SU-DHL-6 (cell line): ENCODE measurements around the gene DENND2A.

Experiments
- EZH2phosphoT487 ChIP-seq: fragments of 200-600 bp; sonication (generic), shearing (Covaris generic); conservative IDR thresholded peaks from 2 replicates; pipeline ENCODE4 v1.6.1; 2018; ENCODE audit warnings: mild to moderate bottlenecking, antibody characterized with exemption, low read length, moderate library complexity, mixed read lengths
- TF ChIP-seq, protein P1 (sequence below): fragments of 200-600 bp; sonication (generic); IDR thresholded peaks from one replicate; pipeline ENCODE4 v1.5.1; 2017; ENCODE audit warnings: antibody characterized with exemption, mild to moderate bottlenecking, low read length, moderate library complexity; ENCODE audit not compliant: insufficient read depth, poor library complexity, severe bottlenecking

DNA sequence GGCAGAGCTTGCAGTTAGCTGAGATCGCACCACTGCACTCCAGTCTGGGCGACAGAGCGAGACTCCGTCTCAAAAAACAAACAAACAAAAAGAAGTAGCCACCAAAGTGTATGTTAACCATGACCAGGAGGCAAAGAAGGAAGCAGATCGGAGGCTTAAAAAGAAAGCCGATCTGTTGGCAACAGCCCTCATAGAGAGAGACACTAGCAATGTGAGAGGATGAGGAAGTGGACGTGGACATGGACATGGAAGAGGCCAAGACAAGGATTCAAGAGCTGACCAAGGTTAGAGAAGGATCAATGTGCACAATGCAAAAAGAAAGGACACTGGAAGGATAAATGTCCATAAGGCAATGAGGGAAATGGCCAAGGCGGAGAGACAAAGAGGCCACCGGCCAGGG lies 17.3 kb upstream of the DENND2A start:
- TF ChIP-seq, protein P1, sequence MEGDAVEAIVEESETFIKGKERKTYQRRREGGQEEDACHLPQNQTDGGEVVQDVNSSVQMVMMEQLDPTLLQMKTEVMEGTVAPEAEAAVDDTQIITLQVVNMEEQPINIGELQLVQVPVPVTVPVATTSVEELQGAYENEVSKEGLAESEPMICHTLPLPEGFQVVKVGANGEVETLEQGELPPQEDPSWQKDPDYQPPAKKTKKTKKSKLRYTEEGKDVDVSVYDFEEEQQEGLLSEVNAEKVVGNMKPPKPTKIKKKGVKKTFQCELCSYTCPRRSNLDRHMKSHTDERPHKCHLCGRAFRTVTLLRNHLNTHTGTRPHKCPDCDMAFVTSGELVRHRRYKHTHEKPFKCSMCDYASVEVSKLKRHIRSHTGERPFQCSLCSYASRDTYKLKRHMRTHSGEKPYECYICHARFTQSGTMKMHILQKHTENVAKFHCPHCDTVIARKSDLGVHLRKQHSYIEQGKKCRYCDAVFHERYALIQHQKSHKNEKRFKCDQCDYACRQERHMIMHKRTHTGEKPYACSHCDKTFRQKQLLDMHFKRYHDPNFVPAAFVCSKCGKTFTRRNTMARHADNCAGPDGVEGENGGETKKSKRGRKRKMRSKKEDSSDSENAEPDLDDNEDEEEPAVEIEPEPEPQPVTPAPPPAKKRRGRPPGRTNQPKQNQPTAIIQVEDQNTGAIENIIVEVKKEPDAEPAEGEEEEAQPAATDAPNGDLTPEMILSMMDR = no peak
- no peak for TF ChIP-seq EZH2phosphoT487
